GM18870 (cell line): ENCODE measurements around the gene SMIM13.

ENCODE experiments used
- ATAC-seq: cut with Tn5 transposase; IDR thresholded peaks from one replicate; pipeline ENCODE4 v1.9.1; 2021; ENCODE audit warnings: moderate library complexity; ENCODE audit not compliant: unreplicated experiment

Gene SMIM13

DNA sequence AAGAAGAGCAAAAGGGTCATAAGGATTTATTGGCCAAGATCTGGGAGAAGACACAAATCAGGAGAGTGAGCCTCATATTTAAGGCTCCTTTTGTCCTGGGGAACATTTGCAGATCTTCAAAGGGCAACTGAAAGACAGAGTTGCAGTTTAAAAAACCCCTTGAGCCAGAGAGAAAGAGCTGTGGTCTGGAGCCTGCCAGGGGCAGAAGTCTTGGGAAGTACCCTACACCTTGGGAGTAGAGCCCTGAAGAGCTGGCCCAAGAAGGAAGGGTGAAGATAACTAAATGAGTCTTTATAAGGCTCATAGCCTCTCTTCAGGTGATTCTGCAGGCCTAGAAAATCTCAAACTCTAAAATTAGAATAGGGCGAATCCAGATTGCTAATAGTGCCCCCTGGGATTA, 57.9 kb downstream of the SMIM13 start:
- ATAC-seq = no peak

DNA sequence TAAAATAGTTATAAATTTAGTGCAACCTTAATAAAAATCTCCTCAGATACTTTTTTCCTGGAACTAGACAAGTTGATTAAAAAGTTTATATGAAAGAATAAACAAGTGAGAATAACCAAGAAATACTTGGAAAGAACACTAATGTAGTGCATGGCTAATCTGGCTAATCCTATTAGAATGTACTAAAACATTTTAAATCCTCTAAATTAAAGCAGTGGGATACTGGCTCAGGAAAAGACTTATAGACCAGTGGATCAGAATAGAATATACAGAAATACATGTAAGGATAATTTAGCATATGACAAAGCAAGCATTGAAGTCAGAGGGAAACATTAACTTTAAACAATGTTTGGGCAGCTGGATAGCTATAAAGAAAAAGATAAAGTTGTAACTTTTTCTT, 58.9 kb downstream of the SMIM13 start:
- no peak for ATAC-seq

DNA sequence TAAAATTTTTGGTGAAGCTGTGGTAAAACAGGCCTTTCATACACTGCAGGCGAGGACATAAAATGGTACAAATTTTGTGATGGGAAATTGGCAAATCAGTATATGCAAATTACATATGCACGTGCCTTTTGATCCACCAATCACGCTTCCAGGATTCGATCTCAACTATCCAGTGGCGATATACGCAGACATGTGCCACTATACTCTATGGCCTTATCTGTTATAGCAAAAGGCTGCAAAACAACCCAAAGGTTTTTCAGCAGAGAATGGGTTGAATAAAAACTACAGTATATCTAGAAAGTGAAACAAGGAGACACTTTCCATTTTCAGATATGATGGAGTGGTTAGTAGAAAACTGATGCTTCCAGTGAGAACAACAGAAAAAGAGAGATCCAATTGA, 59.8 kb downstream of the SMIM13 start:
- ATAC-seq = no peak

DNA sequence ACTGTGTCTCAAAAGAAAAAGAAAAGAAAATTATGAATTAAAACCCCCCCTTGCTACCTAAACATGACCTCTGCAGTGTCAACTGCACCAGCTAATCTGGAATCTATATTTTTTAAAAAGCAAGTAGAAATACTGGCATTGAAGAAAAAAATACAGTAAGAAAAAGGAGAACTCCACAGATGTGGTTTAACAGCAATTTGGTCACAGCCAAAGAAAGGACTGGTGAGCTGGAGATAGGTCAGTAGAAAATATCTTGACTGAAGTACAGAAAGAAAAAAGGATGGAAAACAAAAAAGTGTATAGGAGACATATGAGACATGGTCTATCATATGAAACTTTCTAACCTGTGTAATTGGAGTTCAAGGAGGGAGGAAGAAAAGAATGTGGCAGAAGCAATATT, 62.0 kb downstream of the SMIM13 start:
- ATAC-seq = no peak

DNA sequence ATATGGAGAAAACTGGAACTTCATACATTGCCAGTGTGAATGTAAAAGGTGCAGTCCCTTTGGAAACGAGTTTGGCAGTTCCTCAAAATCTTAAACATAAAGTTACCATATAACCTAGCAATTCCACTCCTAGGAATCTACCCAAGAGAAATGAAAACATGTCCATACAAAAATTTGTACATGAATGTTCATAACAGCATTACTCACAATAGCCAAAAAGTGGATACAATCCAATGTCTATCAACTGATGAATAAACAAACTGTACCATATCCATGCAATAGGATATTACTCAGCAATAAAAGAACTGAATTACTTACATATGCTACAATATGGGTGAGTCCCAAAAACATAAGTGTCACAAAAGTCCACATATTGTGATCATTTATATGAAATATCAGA, 66.6 kb downstream of the SMIM13 start:
- ATAC-seq = no peak

DNA sequence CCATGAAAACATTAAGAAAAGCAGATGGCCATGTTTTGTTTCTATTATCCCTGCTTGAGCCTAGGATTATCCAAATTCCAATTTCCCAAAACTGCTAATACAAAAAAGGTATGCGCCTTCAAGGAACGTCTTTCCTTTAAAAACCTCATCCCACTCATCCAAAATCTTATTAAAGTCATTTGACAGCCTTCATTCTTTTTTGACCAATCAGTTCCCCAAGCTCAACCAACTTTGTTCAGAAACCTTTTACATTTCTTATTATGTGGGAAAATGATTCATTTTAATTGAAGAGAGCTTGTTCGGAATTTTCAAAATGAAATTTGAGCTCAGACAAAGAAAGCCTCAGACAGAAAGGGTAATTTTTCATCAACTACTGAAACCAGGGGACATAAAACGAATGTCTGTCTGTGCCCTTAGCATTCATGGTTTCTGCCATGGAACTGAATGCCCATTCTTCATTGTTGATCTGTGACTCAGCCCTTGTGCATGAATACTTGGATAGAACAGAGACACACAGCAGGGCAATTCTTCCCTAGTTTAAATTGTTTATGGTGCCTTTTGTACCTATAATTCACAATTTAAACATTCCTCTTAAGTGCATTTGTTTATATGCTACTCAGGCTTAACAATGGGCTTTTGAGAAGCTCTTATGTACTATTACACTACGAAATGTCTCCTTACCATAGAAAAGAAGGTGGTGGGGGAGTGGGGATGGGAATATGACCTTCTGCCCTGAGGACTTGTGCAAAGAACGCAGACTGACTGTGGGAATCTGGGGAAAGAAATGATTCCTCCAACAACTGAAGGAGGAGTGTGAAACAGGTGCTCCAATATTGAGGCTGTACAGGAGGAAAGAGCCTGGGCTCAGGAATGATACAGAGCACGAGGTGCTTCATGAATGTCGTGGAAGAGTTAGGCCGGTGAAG, 67.7 kb downstream of the SMIM13 start:
- no peak for ATAC-seq

DNA sequence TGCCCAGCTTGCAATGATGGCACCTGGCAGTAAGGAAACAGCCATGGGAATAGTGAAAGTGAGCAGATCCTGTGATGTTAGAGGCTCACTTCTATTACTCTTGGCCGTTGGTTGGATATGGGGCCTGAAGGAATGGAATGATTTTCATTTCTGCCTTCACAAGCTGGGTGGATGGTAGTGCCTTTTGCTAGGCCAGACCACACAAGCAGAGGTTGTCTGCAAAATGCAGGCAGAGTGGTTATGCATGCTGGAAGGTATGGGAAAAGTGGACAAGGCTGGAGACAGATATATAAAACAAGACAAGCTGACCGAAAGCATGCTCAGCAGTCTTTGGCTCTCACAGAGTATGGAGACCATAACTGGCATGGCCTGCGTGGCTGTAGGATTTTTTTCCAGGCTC, 68.6 kb downstream of the SMIM13 start:
- ATAC-seq = no peak

DNA sequence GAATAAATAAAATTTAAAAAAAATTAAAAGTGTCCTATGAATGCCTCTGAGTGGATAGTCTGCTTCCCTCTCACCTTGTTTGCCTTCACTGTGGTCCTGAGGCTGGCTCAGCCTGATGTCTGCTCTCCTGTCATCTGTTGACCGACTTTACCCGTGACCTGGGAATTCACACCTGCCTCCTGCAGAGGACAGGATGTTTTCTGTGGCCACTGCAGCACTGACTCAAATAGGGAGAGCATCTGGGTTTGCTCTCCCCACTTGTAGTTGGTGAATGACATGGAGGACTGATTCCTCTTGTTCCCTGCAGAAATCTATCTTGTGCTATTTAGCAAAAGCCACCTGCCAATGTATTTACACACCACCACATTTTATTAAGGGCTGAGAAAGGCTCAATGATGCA, 70.3 kb downstream of the SMIM13 start:
- no peak for ATAC-seq

DNA sequence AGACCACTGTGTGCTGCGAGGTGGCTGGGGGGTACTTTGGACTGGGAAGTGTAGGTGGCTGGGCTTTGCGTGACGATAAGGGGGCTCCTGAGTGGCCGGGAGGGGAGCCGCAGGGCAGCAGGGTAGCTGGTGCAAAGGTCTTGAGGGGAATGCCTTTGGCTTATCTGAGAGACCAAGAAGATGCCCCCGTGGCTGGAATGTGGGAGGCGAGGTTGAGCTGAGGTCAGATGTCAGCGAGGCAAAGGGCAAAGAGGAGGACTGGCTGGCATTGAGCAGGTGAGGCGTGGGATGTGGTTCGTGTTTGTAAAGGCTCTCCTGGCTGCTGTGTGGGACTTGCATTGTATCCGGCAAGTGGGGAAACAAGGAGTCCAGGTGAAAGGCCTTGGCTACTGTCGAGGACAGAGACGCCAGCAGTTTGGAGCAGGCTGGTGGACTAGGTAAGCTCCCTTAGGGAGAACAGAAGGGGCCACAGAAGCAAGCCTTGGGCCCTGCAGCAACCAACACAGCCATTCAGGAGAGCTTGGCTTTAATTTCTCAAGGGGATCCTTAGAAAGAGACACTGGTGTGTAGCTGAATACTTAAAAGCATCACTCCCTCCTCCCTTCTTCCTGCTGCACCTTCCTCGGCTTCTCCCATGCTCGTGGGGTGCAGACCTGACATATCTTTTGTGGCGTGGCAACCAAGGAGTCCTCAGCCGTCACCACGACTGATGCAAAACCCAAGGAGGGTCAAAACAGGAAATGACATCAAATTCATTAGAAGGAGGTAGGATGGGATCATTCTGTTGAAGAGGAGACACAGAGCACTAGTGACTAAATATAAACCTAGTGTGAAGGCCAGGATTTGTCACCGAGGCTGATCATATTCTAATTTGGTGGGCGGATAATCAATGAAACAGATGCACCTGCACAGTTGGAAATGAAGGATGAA, 71.3 kb downstream of the SMIM13 start:
- ATAC-seq = no peak

DNA sequence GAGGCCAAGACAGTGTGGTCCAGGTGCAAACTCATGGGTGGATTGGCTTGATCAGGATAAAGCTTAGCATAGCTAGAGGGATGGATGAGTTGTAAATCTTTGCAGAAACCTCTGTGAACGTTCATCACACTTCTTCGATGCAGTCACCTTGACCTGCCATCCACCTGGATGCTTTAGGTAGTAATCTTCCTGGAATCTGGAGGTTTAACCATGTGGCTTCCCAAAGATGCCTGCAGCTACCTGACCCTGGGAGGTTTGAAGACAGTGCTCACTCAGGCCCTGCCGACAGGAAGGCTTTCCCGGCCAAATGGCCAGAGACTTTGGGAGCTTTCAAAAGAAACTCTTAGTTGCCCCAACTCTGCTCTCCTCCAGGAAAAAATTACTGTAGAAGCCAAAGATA, 73.3 kb downstream of the SMIM13 start:
- no peak for ATAC-seq

DNA sequence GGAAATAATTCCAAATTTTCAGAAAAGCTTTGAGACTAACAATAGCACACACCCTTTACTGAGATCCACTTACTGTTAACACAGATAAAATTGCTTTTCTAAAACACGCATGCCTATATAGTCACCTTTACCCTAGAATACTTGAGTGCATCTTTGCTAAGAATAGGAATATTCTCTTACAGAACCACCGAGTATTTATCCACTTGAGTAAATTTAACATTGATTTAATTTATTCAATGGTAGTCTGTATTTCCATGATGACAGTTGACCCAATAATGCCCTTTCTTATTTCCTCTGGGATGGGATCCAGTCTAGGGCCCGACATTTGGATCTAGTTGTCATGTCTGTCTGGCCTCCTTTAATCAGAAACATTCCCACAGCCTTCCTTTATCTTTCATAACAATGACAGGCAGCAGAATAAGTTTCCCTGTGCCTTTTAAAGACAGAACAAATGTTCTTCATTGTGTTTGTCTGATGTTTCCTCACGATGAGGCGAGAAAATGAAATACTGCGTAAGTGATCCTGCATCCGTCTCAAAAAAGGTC, 74.5 kb downstream of the SMIM13 start:
- ATAC-seq = no peak

DNA sequence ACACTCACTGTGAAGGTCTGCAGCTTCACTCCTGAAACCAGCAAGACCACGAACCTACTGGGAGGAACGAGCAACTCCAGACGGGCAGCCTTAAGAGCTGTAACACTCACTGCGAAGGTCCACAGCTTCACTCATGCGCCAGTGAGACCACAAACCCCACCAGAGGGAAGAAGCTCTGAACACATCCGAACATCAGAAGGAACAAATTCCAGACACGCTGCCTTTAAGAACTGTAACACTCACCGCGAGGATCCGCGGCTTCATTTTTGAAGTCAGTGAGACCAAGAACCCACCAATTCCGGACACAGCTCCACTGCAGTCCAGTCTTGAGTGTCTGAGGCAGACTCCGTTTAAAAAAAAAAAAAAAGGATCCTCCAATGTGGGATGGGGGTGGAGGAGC, 78.3 kb downstream of the SMIM13 start:
- no peak for ATAC-seq

DNA sequence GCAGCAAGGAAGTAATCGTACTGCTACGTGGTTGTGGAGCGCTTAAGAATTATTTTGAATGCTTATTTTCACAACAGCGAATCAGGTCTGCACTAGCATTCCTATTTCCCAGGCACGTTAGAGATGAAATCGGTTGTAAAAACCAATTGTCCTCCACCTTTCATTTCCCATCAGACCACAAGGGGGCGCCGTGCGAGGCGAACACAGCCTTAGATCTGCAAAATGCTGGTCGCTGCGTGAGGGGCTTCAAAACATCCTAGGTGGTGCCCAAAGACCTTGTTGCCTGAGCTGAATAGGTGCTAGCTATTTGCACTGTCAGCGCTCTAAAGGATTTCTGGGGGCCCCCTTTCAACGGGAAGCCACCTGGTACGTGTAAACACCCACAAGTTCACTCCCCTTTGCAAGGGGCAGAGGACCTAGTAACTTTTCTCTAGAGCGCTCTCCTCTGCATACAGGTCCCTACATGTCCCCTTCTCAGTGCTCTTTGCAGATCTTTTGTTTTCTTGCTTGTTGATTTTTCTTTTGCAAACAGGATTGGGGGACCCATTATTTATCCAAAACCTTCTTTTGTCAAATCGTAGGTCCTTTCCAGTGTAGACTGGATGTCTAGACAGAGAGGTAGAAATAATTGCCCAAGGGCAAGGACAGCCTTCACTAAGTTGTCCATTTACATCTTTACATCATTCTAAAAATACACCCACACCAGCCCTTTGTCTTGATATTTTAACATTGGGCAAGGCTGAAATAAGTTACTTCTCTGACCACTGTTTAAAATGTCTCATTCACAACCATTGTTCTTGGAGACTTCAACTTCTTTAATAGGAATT, 79.1 kb downstream of the SMIM13 start:
- no peak for ATAC-seq

DNA sequence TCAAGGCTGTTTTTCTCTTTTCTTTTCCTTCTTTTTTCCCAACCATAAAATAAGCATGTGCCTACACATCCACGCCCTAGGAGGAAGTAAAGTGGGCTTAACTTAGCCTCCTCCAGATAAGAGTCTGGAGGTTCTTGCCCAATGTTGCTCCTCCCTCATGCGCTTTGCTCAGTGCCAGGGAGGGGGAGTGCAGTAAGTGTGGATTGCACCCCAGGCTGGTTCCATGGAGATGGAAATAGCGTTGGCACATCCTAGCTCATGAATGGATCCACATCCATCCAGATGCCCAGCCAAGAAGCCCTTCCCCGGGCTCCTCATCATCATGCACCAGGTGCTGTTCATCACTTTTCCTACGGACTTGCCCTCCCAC, 80.6 kb downstream of the SMIM13 start:
- ATAC-seq = no peak

DNA sequence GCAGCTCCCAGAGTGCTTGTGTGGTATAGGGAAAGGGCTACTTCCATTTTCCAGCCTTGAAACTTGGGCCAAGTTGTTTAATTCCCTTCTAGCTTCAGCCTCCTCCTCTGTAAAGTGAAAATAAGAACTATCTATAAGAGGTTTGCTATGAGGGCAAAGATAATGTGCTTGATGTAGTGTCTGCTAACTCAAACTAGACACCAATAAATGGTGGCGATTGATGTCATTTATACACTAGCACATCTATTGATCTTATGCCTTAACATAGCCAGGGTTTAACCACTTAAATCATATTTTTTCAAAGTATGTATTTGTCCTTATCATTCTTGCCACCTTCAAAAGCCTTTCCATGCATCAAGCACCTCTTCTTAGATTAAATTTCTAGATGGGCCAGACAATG, 83.6 kb downstream of the SMIM13 start:
- ATAC-seq = no peak

DNA sequence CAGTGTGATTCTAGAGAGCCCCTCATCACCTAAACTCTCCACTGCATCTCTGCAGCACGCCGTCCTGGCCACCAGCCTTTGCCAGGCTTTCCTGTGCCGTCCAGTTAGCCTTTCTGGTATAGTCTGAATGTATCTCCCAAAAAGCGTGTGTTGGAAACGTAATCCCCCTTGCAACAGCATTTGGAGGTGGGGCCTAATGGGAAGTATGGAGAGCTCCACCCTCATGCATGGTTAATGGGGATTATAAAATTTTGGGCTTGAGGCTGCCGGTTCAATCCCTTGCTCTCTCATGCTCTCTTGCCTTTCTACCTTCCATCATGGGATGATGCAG, 85.4 kb downstream of the SMIM13 start:
- ATAC-seq = no peak

DNA sequence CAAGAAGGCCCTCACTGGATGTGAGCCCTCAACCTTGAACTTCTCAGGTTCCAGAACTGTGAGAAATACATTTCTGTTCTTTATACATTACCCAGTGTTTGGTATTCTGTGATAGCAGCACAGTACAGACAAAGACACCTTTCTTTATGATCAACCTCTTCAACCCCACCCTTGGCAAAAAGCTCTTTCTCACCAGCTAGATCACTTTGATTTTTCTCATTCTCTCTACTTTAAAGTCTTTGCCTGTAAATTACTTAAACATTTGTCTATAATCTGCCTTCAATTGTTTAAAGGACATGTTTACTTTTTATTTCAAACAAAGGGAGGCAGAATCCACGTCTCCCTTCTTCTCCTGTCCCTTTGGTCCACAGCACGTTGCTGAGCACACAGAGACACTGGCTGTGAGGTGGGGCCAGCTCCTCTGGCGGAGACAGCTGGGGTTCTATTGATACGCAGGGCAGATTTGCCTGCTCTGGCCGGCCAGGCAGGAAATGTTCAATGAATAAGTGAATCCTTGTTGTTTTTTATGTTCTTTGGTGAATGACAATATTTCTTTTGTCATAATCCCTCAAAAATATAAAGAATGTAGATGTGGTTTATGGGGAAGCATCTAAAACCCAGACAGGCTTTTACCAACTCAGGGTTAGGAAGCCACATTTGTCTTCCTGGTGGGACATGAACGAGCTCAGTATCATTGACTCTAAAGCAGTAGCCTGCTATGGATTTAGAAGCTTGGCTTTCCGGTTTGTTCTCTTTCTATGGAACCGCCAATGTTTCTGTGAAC, 86.0 kb downstream of the SMIM13 start:
- no peak for ATAC-seq

DNA sequence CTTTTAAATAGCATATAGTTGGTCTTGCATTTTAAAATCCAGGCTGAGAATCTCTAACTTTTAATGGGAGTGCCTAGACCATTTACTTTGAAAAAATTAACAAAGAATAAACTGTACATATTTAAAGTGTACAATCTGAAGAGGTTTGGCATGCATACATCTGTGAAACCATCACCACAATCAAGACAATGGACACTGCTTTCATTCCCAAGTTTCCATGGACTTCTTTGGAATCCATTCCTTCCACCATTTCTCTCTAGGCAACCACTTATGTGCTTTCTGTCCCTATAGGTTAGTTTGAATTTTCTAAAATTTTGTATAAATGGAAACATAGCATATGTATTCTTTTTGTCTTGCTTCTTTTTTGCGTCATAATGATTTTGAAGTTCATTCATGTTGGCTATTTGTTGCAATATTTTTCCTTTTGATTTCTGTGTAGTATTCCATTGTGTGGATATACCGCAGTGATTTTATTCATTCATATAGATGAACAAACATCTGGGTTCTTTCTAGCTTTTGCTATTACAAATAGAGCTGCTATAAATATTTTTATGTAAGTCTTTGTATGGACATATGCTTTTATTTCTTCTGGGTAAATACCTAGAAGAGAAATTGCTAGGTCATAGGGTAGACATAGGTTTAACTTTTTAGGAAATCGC, 88.0 kb downstream of the SMIM13 start:
- ATAC-seq = no peak

DNA sequence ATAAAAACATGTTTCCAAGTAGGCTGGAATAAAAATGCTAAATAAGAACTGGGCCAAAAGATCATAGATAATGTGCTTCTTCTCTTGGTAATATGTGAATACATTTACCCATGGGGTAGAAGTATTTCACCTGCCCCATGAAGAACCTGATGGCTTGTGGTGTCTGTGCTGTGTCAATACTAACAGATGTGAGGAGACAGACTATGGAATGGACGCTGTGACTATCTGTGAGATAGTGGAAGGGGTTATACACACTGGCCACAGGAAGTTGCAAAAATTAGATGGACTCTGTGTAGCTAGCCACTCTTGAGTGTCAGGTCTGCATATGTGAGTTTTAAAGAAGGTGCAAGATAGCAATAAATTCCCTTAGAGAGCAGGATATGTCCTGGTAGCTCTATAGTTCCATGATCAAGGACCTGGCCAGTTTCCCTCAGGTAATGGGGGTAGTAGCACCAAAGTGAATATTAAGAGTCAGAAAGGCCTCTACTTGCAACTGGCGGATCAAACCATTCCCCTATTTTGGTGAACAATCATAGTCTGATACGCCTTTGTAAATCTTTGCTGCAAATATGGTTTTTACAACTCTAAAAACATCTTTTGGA, 90.2 kb downstream of the SMIM13 start:
- no peak for ATAC-seq
